Smooth muscle cell (in vitro differentiated cells): ENCODE measurements around the gene CACNB1. TPM values are rescaled to one million over a fixed set of nuclear protein-coding genes. Genes with fewer than 3 reads are reported as not detected.
"Not testable (repeated sequence)": the region's sequence is repeated elsewhere in the genome, so short reads cannot be mapped to it uniquely, and the experiment has no call there.

Source experiments
- DNase-seq: peaks from one replicate; lab custom pipeline; 2025; ENCODE audit not compliant: unreplicated experiment; lab: John Stamatoyannopoulos, UW
- H2AFZ ChIP-seq: fragments of 200-600 bp; sonication (generic); 2 replicates; pipeline ENCODE4 v1.6.0; 2016; ENCODE audit warnings: antibody characterized with exemption, low read depth, mild to moderate bottlenecking
- H3F3A ChIP-seq: fragments of 200-600 bp; sonication (generic); 2 replicates; pipeline ENCODE4 v1.6.0; 2017; ENCODE audit warnings: antibody characterized with exemption, low read depth
- H3K27ac ChIP-seq: fragments of 200-600 bp; sonication (generic); 2 replicates; pipeline ENCODE4 v1.5.1; 2016; ENCODE audit warnings: low read depth, mild to moderate bottlenecking
- H3K27me3 ChIP-seq: fragments of 200-600 bp; sonication (generic); 2 replicates; pipeline ENCODE4 v1.6.1; 2016; ENCODE audit warnings: low read depth, mild to moderate bottlenecking
- H3K36me3 ChIP-seq: fragments of 200-600 bp; sonication (generic); 2 replicates; pipeline ENCODE4 v1.5.1; 2016; ENCODE audit warnings: low read depth
- H3K4me1 ChIP-seq: fragments of 200-600 bp; sonication (generic); 2 replicates; pipeline ENCODE4 v1.5.1; 2016; ENCODE audit warnings: low read depth
- H3K4me2 ChIP-seq: fragments of 200-600 bp; sonication (generic); 2 replicates; pipeline ENCODE4 v1.6.0; 2016; ENCODE audit warnings: mild to moderate bottlenecking
- H3K4me3 ChIP-seq: fragments of 200-600 bp; sonication (generic); 2 replicates; pipeline ENCODE4 v1.5.1; 2016; ENCODE audit warnings: mild to moderate bottlenecking
- H3K79me2 ChIP-seq: fragments of 200-600 bp; sonication (generic); 2 replicates; pipeline ENCODE4 v1.6.0; 2016; ENCODE audit warnings: low read depth, mild to moderate bottlenecking
- H3K9ac ChIP-seq: fragments of 200-600 bp; sonication (generic); 2 replicates; pipeline ENCODE4 v1.6.0; 2016; ENCODE audit warnings: low read depth
- H3K9me3 ChIP-seq: fragments of 200-600 bp; sonication (generic); replicated peaks from 2 replicates; pipeline ENCODE4 v1.5.1; 2016; ENCODE audit warnings: low read depth
- H4K20me1 ChIP-seq: fragments of 200-600 bp; sonication (generic); 2 replicates; pipeline ENCODE4 v1.6.0; 2016; ENCODE audit warnings: low read depth
- WGBS: methylation state at CpG from one replicate; pipeline ENCODE4 v1.1.7; 2016; ENCODE audit warnings: low lambda C conversion rate; 5-methylcytosine and 5-hydroxymethylcytosine counted together
- polyA plus RNA-seq: library from polyadenylated mRNA; unstranded; fragments of >200 nt; fragmentation: Nextera tagmentation; extraction: Ambion mirVana; gene quantifications from 2 replicates; pipeline ENCODE4 v1.2.1, GENCODE V29; 2016
- total RNA-seq: library from RNA; depleted of rRNA; stranded (reverse); fragments of >200 nt; gene quantifications from 2 replicates; pipeline ENCODE4 v1.2.3, GENCODE V29; 2014
- TF ChIP-seq, protein P1 (sequence below): fragments of 200-600 bp; sonication (generic); IDR thresholded peaks from 2 replicates; pipeline ENCODE4 v1.5.1; 2017; ENCODE audit warnings: borderline replicate concordance, mild to moderate bottlenecking, antibody characterized with exemption; ENCODE audit not compliant: insufficient read depth, poor library complexity, severe bottlenecking

Gene CACNB1
- total and polyA plus RNA-seq, 2 experiments from 2014 or later, result 7.1 to 9.2 TPM

DNA sequence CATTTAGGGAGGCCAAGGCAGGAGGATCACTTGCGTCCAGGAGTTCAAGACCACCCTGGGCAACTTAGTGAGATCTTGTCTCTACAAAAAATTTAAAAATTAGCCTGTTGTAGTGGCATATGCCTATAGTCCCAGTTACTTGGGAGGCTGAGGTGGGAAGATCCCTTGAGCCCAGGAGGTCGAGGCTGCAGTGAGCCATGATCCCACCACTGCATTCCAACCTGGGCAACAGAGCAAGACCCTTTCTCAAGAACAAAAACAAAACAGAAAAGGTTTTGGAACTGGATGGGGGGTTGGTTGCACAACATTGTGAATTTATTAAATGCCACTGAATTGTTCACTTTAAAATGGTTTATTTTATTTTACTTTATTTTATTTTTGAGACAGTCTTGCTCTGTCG is 67.3 kb downstream of the CACNB1 start:
- Histone ChIP-seq H3K4me1 (no peaks in the 10 kb centered on the region), H3K9me3 (no peaks in the 10 kb centered on the region), H4K20me1 (no peaks in the 10 kb centered on the region), H2AFZ (no peak overlapping the region), H3K79me2 (no peaks in the 10 kb centered on the region), H3K27me3 (no peaks in the 10 kb centered on the region), H3F3A (no peaks in the 10 kb centered on the region), H3K9ac (no peak overlapping the region), H3K4me2 (no peak overlapping the region), H3K4me3 (no peak overlapping the region), H3K36me3 (no peaks in the 10 kb centered on the region), H3K27ac (no peak overlapping the region)
- 94% methylated on average over 3 of the region's 3 CpGs for WGBS
- TF ChIP-seq, protein P1, sequence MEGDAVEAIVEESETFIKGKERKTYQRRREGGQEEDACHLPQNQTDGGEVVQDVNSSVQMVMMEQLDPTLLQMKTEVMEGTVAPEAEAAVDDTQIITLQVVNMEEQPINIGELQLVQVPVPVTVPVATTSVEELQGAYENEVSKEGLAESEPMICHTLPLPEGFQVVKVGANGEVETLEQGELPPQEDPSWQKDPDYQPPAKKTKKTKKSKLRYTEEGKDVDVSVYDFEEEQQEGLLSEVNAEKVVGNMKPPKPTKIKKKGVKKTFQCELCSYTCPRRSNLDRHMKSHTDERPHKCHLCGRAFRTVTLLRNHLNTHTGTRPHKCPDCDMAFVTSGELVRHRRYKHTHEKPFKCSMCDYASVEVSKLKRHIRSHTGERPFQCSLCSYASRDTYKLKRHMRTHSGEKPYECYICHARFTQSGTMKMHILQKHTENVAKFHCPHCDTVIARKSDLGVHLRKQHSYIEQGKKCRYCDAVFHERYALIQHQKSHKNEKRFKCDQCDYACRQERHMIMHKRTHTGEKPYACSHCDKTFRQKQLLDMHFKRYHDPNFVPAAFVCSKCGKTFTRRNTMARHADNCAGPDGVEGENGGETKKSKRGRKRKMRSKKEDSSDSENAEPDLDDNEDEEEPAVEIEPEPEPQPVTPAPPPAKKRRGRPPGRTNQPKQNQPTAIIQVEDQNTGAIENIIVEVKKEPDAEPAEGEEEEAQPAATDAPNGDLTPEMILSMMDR, result no peak
- no peak for DNase-seq

GRCh38 chr17:39129544-39129943 is 67.9 kb downstream of the CACNB1 start:
- not testable (repeated sequence) for H3F3A ChIP-seq, DNase-seq, H3K4me2 ChIP-seq, H4K20me1 ChIP-seq, H3K79me2 ChIP-seq, H3K9ac ChIP-seq, H3K9me3 ChIP-seq, H3K4me1 ChIP-seq, H3K4me3 ChIP-seq, H3K36me3 ChIP-seq, H3K27me3 ChIP-seq, H2AFZ ChIP-seq, H3K27ac ChIP-seq
- WGBS, result 83% methylated on average over 6 of the region's 6 CpGs

- Histone ChIP-seq H3F3A (no peaks in the 10 kb centered on the region), H3K4me3 (no peak overlapping the region), H3K27me3 (no peaks in the 10 kb centered on the region), H4K20me1 (no peaks in the 10 kb centered on the region), H3K4me1 (no peaks in the 10 kb centered on the region), H3K9me3 (no peaks in the 10 kb centered on the region), H3K4me2 (no peak overlapping the region), H3K79me2 (no peaks in the 10 kb centered on the region), H3K36me3 (no peaks in the 10 kb centered on the region), H2AFZ (no peak overlapping the region), H3K27ac (no peak overlapping the region), H3K9ac (no peak overlapping the region)
- DNase-seq, result no peak
- 80% methylated on average over 6 of the region's 6 CpGs for WGBS
- TF ChIP-seq, protein P1, result no peak
Measured at GRCh38 chr17:39126436-39126835, 71.0 kb downstream of the CACNB1 start.

DNA sequence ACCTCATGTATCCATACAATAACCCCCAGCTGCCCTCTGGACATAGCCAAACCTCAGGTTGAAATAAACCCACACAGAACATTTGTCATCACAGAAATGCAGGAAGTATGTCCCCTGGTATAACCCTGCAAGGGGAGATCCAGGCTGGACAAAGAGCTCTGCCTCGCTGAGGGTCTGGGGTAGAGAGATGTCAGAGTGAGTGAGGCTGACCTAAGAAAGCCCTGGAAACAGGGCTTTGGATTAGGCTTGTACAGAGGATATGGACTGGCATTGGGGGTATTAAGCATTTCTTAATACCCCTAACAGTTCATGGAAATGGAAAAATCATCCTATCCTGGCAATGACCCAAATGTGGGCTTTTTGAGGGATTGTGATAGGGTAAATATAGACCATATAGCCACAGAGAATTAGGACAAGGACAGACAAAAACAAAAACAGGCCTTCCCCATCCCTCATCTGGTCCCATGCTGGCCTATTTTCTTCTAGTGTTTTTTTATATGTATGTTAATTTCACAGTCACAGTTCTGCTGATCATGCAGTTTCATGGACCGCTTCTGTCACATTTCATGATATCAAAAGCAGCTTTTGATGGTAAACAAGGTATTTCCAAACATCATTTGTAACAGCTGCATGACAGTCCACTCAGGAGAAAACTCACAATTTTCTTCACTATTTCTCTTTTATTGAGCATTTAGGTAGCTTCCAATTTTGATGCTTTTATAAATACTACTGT is 72.2 kb downstream of the CACNB1 start:
- Histone ChIP-seq H3K36me3 (no peaks in the 10 kb centered on the region), H4K20me1 (no peaks in the 10 kb centered on the region), H2AFZ (peak overlapping the region; percentile 49), H3K27ac (no peak overlapping the region), H3F3A (no peaks in the 10 kb centered on the region), H3K27me3 (no peaks in the 10 kb centered on the region), H3K4me2 (no peak overlapping the region), H3K4me3 (no peak overlapping the region), H3K9ac (no peak overlapping the region), H3K79me2 (no peaks in the 10 kb centered on the region), H3K4me1 (no peaks in the 10 kb centered on the region), H3K9me3 (no peaks in the 10 kb centered on the region)
- DNase-seq, result no peak
- 90% methylated on average over 2 of the region's 2 CpGs for WGBS
- TF ChIP-seq, protein P1, result no peak
